GM19240 (cell line): ENCODE measurements around the gene SEMA6C.
"Not testable (repeated sequence)": the region's sequence is repeated elsewhere in the genome, so short reads cannot be mapped to it uniquely, and the experiment has no call there.

ENCODE experiments used
- DNase-seq: peaks from one replicate; pipeline ENCODE4 v3.0.0; 2011; ENCODE audit warnings: low spot score; ENCODE audit not compliant: insufficient read length

SEMA6C gene, protein sequence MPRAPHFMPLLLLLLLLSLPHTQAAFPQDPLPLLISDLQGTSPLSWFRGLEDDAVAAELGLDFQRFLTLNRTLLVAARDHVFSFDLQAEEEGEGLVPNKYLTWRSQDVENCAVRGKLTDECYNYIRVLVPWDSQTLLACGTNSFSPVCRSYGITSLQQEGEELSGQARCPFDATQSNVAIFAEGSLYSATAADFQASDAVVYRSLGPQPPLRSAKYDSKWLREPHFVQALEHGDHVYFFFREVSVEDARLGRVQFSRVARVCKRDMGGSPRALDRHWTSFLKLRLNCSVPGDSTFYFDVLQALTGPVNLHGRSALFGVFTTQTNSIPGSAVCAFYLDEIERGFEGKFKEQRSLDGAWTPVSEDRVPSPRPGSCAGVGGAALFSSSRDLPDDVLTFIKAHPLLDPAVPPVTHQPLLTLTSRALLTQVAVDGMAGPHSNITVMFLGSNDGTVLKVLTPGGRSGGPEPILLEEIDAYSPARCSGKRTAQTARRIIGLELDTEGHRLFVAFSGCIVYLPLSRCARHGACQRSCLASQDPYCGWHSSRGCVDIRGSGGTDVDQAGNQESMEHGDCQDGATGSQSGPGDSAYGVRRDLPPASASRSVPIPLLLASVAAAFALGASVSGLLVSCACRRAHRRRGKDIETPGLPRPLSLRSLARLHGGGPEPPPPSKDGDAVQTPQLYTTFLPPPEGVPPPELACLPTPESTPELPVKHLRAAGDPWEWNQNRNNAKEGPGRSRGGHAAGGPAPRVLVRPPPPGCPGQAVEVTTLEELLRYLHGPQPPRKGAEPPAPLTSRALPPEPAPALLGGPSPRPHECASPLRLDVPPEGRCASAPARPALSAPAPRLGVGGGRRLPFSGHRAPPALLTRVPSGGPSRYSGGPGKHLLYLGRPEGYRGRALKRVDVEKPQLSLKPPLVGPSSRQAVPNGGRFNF

GRCh38 chr1:151146412-151147131 is at the start of gene SEMA6C:
Gene SEMA6C, minus strand, starts transcription at chr1:151146631. Its CDS starts 4,010 bp downstream, at chr1:151142621.
- peak; percentile 88 for DNase-seq

DNA sequence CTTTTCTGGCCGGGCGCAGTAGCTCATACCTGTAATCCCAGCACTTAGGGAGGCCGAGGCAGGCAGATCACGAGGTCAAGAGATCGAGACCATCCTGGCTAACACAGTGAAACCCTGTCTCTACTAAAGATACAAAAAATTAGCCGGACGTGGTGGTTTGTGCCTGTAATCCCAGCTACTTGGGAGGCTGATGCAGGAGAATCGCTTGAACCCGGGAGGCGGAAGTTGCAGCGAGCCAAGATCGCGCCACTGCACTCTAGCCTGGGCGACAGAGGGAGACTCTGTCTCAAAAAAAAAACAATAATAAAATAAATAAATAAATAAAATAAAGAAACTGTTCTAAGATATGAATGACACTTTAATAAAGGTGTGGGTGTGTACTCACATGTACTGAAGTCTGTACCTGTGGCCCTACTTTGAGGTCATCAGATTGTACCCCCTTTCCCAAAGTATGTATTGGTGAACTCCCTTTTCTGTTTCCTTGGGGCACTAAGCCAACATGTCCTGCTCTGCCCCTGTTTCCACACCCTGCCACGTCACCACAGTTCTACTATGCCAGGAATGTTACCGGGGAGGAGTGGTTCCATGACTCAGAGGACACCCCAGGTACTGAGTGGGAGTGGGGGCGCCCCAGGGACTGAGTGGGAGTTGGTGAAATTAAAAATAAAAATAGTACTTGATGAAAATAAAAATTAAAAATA is 48.6 kb upstream of the SEMA6C start:
- DNase-seq = not testable (repeated sequence)

DNA sequence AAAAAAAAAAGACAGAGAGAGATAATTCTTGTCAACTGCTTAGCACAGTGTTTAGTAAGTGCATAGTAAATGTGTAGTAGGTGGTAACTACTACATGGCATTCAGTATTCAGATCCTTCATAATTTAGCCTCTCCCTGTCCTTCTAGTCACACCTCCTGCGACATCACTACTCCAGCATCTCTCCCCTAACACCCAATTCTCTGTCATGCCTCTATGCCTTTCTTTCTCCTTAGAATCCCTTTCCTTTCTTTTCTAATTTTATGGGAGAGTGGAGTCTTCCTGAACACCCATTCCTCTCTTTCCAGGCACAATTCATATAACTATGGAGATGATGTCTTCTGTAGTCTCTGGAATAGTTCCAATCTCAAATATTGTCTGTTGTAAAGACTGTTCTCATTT is 47.4 kb upstream of the SEMA6C start:
- DNase-seq = no peak

GRCh38 chr1:151193304-151193703 is 46.9 kb upstream of the SEMA6C start:
- no peak for DNase-seq

DNA sequence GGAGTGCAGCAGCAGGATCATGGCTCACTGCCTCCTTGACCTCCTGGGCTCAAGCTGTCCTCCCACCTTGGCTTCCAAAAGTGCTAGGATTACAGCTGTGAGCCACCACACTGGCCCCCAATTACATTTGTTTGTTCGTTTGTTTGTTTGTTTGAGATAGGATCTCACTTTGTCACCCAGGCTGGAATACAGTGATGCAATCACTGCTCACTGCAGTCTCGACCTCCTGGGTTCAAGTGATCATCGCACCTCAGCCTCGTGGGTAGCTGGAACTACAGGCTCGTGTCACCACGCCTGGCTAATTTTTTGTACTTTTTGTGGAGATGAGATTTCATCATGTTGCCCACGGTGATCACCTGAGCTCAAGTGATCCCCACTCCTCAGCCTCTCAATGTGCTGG is 45.6 kb upstream of the SEMA6C start:
- DNase-seq = no peak

DNA sequence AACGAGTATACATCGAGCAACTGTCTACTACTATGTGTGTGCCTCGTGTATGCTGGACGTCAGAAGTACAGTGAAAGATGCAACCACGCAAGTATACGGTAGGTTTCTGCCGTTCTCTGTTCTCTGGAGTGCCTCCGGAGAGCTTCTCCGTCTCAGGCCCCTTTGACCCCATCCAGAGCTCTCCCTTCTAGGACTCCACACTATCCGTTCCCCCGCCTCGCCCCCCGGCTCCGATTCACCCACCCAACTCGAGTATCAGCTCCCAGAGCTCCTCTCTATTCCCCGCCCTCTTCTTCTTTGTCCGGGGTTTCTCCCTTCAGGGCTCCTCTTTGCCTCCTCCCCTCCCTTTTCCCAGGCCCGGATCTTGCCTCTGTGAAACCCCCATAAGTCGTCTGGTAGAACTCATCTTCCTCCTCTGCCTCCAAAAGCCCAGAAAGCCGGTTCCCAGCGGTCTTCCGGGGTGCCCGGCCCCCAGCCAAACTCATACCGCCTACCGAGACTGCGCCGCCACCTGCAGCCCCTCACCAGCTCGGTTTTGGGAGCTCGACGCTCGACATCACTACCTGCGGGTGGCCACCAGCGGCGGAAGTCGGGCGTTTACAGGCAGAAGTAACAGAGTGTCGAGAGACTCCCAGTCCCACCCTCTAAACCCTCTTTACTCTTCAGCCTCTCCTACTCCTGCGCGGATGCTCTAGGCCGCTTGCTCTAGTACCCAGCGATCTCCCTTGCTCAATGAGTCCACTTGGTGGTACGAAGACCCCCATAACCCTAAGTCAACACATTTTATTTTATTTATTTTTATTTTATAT is 43.4 kb upstream of the SEMA6C start, which contains the start of gene VPS72:
Gene VPS72 (minus strand): TSS at position 561 of the 809 bp plus-strand sequence. CDS start 76 bp downstream, at position 485.
- DNase-seq = peak; percentile 76

DNA sequence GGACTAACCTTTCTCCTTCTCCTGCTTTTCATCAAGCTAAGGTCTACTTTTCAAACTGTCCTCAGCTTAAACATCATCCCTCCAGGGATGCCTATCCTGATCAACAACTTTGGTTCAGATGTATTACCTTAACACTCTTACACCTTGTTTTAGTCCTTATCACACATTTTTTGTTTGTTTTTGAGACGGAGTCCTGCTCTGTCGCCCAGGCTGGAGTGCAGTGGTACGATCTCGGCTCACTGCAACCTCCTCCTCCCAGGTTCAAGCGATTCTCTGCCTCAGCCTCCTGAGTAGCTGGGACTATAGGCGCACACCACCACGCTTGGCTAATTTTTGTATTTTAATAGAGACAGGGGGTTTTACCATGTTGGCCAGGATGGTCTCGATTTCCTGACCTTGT is 42.2 kb upstream of the SEMA6C start:
- not testable (repeated sequence) for DNase-seq

DNA sequence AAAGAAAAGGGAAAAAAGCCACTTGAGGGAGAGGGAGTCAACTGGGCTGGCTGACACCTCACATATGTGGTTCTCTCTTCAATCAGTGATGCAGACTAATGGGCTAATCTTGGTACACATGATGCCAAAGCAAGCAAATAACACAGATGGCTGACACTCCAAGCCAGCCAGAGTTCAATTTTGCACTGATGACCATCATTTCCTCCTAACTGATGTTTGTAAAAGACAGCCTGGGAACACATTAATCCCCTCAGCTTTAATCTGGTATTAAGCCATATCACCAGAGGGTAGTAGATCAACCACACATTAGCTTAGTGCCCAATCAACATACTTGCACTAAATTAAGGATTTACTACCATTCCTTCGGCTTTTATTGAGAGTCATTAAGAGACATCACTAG is 40.8 kb upstream of the SEMA6C start:
- no peak for DNase-seq

GRCh38 chr1:151184211-151184610 is 37.8 kb upstream of the SEMA6C start:
- no peak for DNase-seq

DNA sequence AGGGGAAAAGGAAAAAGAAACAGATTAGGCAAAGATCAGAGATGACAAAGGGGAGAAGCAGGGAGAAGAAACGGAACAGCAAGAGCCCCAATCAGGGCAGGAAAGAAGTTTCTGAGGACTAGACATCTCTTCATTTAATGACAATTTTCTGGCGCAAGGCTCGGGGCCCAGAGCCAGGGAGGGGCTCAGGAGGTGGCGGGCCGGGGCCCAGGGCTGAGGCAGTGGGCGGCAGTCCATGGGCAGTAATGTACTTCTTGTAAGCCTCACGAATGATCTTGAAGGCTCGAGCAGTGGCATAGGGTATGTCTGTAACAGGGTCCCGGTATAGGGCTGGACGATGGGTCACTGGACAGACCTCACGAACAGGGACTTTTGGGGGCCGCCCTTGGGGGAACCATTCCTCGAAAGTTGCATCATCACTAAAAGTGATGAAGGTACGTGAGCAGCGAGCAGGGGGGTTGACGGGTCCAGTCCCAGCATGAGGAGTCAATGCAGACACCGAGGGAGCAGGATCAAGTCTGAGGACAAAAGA is 30.1 kb upstream of the SEMA6C start:
- no peak for DNase-seq

- no peak for DNase-seq
Measured at GRCh38 chr1:151175863-151176262, 29.4 kb upstream of the SEMA6C start, which contains the start of gene TMOD4. Gene TMOD4, minus strand, starts transcription at chr1:151175981. Its CDS starts 1,106 bp downstream, at chr1:151174875.

DNA sequence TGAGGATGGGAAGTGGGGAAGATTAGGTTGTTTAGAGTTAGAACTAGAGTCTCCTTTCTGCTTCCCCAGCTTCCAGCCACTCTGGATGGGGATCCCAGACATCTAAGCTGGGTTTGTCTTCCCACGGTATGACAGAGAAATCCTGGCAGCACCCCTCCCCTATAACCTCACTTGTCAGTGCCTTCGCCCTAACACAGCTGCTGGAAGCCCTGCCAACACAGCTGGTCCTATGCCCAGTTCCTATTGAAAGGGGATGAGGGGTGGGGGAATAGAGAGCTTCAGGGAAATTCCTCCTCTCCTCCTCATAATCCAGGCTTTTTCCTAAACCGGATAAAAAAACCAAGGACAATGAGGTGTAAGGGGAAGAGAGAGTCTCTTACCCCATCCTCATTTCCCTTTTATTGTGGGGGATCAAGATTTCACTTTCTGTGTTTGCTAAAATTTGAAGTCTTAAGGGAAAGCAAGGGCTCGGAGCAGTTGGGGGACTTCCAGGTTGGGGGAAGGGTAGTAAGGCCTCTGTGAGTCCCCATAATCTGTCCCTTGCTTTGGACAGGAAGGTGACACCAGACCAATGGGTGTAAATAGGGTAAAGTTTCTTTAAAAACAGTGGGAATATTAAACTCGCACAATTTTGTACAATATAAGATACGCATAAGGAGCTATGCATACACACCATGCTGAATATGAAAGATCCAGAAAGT is 28.8 kb upstream of the SEMA6C start:
- DNase-seq = no peak

DNA sequence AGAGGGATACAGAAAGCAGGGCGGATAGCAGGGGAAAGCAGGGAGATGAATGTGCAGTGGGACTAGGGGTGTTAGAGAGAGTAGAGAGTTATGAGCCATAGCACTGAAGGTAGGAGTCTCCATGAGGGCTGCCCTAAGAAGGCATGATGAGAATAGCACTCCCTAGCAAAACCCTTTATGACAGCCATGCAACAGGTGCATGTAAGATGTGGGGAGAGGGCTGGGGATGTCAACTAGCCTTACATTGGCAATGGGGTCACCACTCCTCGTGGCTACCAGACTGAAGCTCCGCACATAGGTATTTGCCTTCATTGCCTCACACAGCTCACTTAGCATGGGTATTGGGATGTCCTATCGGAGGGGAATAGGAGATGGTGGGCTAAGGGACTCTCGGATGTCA is 24.8 kb upstream of the SEMA6C start:
- DNase-seq = no peak

DNA sequence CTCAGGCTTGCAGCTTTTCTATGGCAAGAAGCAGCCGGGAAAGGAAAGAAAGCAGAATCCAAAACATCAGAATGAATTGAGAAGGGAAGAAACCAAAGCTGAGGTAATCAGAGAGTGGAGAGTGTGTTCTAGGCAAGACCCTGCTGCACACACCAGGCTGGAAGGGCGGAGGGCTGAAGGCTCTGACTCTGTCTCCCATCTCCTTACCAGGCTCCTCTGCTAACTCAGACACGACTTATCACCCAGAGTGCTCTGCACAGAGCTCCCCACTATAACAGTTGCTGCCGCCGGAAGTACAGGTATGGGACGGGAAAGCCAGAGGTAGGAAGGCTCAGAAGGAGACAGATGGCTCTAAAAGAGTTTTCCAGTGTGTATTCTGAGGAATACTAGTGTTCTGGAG is 20.7 kb upstream of the SEMA6C start:
- no peak for DNase-seq

DNA sequence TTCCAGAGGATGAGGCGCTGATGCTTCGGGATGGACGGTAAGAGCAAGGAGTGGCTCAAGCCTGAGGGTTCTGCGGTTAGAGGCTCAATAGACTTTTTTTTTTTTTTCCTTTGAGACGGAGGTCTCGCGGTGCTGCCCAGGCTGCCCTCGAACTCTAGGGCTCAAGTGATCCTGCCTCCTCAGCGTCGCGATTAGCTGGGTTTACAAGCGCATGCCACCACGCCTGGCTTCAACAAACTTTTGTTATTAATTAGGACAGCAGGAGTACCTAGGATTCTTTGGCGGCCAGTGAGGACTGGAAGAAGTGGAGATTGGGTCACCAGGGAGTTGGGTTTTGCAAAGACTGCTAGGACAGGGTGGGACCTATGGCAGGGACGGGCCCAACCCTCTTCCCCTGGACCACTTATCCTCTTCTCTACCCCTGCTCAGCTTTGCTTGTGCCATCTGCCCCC is 20.1 kb upstream of the SEMA6C start:
- DNase-seq = no peak

DNA sequence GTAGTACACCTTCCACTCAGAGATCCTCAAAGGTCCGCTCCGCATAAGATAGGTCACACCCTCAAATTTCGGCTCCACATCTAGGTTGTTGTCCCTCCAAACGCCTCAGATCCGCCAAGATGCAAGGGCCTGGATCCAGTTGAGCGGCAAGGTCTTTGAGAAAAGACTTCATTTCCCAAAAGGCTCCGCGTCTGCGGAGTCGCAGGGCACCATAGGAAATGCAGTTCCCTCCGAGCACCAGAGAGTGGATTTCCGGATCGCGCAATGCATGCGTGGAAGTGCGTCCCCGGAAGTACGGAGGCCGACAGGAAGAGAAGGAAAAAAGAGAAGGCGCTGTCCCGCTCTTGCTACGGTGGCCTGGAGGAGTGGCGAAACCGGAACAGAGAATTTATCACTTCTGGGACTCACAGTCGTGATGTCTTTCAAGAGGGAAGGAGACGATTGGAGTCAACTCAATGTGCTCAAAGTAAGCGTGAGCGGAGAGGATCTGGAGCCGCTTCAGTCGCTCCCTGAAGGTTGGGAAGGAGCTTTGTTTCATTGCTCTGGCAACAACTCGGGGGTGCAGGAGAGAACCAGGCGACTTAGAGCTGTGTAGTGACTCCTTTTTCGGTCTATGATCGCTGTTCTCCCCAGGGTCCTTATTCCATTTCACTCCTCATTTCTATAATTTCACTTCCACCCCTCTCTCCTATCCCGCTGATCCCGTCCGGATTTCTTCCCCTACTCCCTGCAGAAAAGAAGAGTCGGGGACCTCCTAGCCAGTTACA is 19.5 kb upstream of the SEMA6C start, which contains the start of the genes LYSMD1 and SCNM1:
Gene LYSMD1 (minus strand): TSS at position 165 of the 767 bp plus-strand sequence. CDS start 644 bp downstream, outside the sequence.
Gene SCNM1 (plus strand): TSS at position 407 of the 767 bp plus-strand sequence. CDS start 9 bp downstream, at position 416.
- DNase-seq = peak; percentile 91

- DNase-seq = no peak
Measured at GRCh38 chr1:151165281-151165737, 18.9 kb upstream of the SEMA6C start.
